ENCODE data around the gene SEC16A.

DNA sequence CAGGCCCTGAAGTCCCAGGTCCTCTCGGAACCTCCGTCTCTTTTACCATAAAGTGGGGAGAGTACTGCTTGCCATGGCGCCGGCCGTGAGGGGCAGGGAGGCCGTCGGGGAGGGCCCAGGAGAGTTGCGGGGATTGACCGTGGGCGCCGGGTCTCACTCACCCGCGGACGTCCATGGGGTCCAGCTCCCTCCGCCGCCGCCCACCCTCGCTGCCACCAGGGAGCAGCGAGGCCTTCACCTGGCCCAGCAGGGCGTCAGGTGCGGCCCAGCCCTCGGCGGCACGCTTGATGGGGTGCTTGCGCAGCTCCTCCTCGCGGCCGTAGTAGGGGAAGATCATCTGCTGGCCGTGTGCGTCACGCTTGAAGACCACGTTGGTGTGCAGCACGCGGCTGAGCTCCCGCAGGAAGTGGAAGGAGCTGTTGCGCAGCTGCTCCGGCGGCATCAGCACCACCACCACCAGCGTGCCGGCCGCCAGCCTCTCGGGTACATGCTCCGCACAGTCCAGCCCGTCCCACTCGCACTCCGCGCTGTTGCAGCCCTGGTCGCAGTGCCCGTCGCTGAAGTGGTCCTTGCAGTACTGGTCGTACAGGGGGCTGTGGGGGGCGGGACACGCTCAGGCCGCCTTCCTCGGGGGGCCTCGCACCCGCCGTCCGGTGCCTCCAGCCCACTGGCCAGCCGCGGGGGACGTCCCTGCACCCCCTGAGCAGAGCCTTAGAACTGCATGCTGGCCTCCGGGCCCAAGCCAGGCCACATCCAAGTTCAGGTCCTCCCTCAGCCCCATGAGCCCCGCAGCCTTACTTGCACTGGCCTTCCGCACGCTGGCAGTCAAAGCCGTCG, 21.9 kb upstream of the SEC16A start:
- TF ChIP-seq, protein P1, sequence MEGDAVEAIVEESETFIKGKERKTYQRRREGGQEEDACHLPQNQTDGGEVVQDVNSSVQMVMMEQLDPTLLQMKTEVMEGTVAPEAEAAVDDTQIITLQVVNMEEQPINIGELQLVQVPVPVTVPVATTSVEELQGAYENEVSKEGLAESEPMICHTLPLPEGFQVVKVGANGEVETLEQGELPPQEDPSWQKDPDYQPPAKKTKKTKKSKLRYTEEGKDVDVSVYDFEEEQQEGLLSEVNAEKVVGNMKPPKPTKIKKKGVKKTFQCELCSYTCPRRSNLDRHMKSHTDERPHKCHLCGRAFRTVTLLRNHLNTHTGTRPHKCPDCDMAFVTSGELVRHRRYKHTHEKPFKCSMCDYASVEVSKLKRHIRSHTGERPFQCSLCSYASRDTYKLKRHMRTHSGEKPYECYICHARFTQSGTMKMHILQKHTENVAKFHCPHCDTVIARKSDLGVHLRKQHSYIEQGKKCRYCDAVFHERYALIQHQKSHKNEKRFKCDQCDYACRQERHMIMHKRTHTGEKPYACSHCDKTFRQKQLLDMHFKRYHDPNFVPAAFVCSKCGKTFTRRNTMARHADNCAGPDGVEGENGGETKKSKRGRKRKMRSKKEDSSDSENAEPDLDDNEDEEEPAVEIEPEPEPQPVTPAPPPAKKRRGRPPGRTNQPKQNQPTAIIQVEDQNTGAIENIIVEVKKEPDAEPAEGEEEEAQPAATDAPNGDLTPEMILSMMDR (IDR thresholded peaks at IDR 0.05) = no peak
- TF ChIP-seq POLR2A (IDR thresholded peaks at IDR 0.05) = no peak
